Measurements from ENCODE around the gene KIAA2012. TPM values are rescaled to one million over a fixed set of nuclear protein-coding genes. Genes with fewer than 3 reads are reported as not detected.

The KIAA2012 gene
- total RNA-seq, 1 donor from 2014 or later: not detected

GRCh38 chr2:202116691-202117090, 43.6 kb downstream of the KIAA2012 start:
- Histone ChIP-seq H3K27ac (ENCODE audit: low read depth, low read length) (no peak overlapping the region), H3K9ac (ENCODE audit: low read length) (no peak overlapping the region), H3K79me2 (ENCODE audit: insufficient read depth, low read length) (no peaks in the 10 kb centered on the region), H4K20me1 (ENCODE audit: insufficient read depth, low read length) (no peaks in the 10 kb centered on the region), H3K4me3 (ENCODE audit: insufficient read depth, low read depth, low read length) (no peak overlapping the region), H3K4me2 (ENCODE audit: low read length) (no peak overlapping the region), H3K27me3 (ENCODE audit: insufficient read depth, low read length) (no peaks in the 10 kb centered on the region), H3K4me1 (ENCODE audit: insufficient read depth, low read length) (peaks cover 3% of the 10 kb centered on the region), H2AFZ (ENCODE audit: low read depth, low read length) (no peak overlapping the region), H3K9me3 (ENCODE audit: insufficient read depth, low read depth, low read length) (no peaks in the 10 kb centered on the region), H3K36me3 (ENCODE audit: insufficient read depth, low read length) (no peaks in the 10 kb centered on the region)
- TF ChIP-seq EZH2 (IDR thresholded peaks at IDR 0.05; ENCODE audit: insufficient read depth, low read length): no peak
- TF ChIP-seq CTCF (IDR thresholded peaks at IDR 0.05; ENCODE audit: insufficient read depth, low read depth, low read length): no peak
- DNase-seq (ENCODE audit: low read depth): no peak
- H3K9me3 Mint-ChIP-seq (ENCODE audit: unreplicated experiment): peaks cover 6% of the 10 kb centered on the region
- peaks cover 17% of the 10 kb centered on the region for H3K4me1 Mint-ChIP-seq (ENCODE audit: low read depth, unreplicated experiment)
- H3K36me3 Mint-ChIP-seq (ENCODE audit: low read depth, unreplicated experiment): no peaks in the 10 kb centered on the region
- no peak overlapping the region for H3K27ac Mint-ChIP-seq (ENCODE audit: unreplicated experiment)
- no peaks in the 10 kb centered on the region for H3K27me3 Mint-ChIP-seq (ENCODE audit: low read depth, unreplicated experiment)
- no peak for FAIRE-seq
- peak overlapping the region; percentile 54 for H3K4me3 Mint-ChIP-seq (ENCODE audit: unreplicated experiment)

- DNase-seq (ENCODE audit: low read depth): no peak
- H3K27ac Mint-ChIP-seq (ENCODE audit: unreplicated experiment): no peak overlapping the region
- no peak overlapping the region for H3K27ac ChIP-seq (ENCODE audit: low read depth, low read length)
- H3K36me3 ChIP-seq (ENCODE audit: insufficient read depth, low read length): no peaks in the 10 kb centered on the region
- H3K4me2 ChIP-seq (ENCODE audit: low read length): no peak overlapping the region
- TF ChIP-seq EZH2 (IDR thresholded peaks at IDR 0.05; ENCODE audit: insufficient read depth, low read length) (no peak), CTCF (IDR thresholded peaks at IDR 0.05; ENCODE audit: insufficient read depth, low read depth, low read length) (no peak)
- no peaks in the 10 kb centered on the region for H4K20me1 ChIP-seq (ENCODE audit: insufficient read depth, low read length)
- H3K27me3 ChIP-seq (ENCODE audit: insufficient read depth, low read length): no peaks in the 10 kb centered on the region
- H3K9me3 Mint-ChIP-seq (ENCODE audit: unreplicated experiment): peaks cover 6% of the 10 kb centered on the region
- H2AFZ ChIP-seq (ENCODE audit: low read depth, low read length): no peak overlapping the region
- peaks cover 2% of the 10 kb centered on the region for H3K36me3 Mint-ChIP-seq (ENCODE audit: low read depth, unreplicated experiment)
- no peak for FAIRE-seq
- H3K4me3 ChIP-seq (ENCODE audit: insufficient read depth, low read depth, low read length): no peak overlapping the region
- peaks cover 2% of the 10 kb centered on the region for H3K27me3 Mint-ChIP-seq (ENCODE audit: low read depth, unreplicated experiment)
- H3K9ac ChIP-seq (ENCODE audit: low read length): no peak overlapping the region
- no peaks in the 10 kb centered on the region for H3K9me3 ChIP-seq (ENCODE audit: insufficient read depth, low read depth, low read length)
- peaks cover 3% of the 10 kb centered on the region for H3K4me1 ChIP-seq (ENCODE audit: insufficient read depth, low read length)
- peaks cover 17% of the 10 kb centered on the region for H3K4me1 Mint-ChIP-seq (ENCODE audit: low read depth, unreplicated experiment)
- H3K79me2 ChIP-seq (ENCODE audit: insufficient read depth, low read length): no peaks in the 10 kb centered on the region
- H3K4me3 Mint-ChIP-seq (ENCODE audit: unreplicated experiment): no peak overlapping the region
These were observed 45.1 kb downstream of the KIAA2012 start for GRCh38 chr2:202118168-202118567.

GRCh38 chr2:202120828-202121227, 47.8 kb downstream of the KIAA2012 start:
- no peak overlapping the region for H3K27ac ChIP-seq (ENCODE audit: low read depth, low read length)
- Mint-ChIP-seq H3K4me3 (ENCODE audit: unreplicated experiment) (no peak overlapping the region), H3K9me3 (ENCODE audit: unreplicated experiment) (peaks cover 6% of the 10 kb centered on the region), H3K27ac (ENCODE audit: unreplicated experiment) (no peak overlapping the region), H3K36me3 (ENCODE audit: low read depth, unreplicated experiment) (peaks cover 2% of the 10 kb centered on the region), H3K27me3 (ENCODE audit: low read depth, unreplicated experiment) (peaks cover 6% of the 10 kb centered on the region), H3K4me1 (ENCODE audit: low read depth, unreplicated experiment) (peaks cover 10% of the 10 kb centered on the region)
- no peak overlapping the region for H3K9ac ChIP-seq (ENCODE audit: low read length)
- no peaks in the 10 kb centered on the region for H3K4me1 ChIP-seq (ENCODE audit: insufficient read depth, low read length)
- H3K36me3 ChIP-seq (ENCODE audit: insufficient read depth, low read length): no peaks in the 10 kb centered on the region
- no peaks in the 10 kb centered on the region for H4K20me1 ChIP-seq (ENCODE audit: insufficient read depth, low read length)
- no peaks in the 10 kb centered on the region for H3K79me2 ChIP-seq (ENCODE audit: insufficient read depth, low read length)
- H3K27me3 ChIP-seq (ENCODE audit: insufficient read depth, low read length): no peaks in the 10 kb centered on the region
- no peak overlapping the region for H3K4me2 ChIP-seq (ENCODE audit: low read length)
- TF ChIP-seq CTCF (IDR thresholded peaks at IDR 0.05; ENCODE audit: insufficient read depth, low read depth, low read length) (no peak), EZH2 (IDR thresholded peaks at IDR 0.05; ENCODE audit: insufficient read depth, low read length) (no peak)
- DNase-seq (ENCODE audit: low read depth) (no peak), FAIRE-seq (no peak)
- no peaks in the 10 kb centered on the region for H3K9me3 ChIP-seq (ENCODE audit: insufficient read depth, low read depth, low read length)
- no peak overlapping the region for H3K4me3 ChIP-seq (ENCODE audit: insufficient read depth, low read depth, low read length)
- no peak overlapping the region for H2AFZ ChIP-seq (ENCODE audit: low read depth, low read length)
